Stimulated activated naive CD4-positive, alpha-beta T cell treated with Interleukin-2 at 50 U/mL for 16 hours (primary cell): ENCODE results near the gene GSTM5.
"Not testable (repeated sequence)": the region's sequence is repeated elsewhere in the genome, so short reads cannot be mapped to it uniquely, and the experiment has no call there.

Experiments
- DNase-seq: peaks from one replicate; lab custom pipeline; 2025; lab: John Stamatoyannopoulos, UW

Gene GSTM5

DNA sequence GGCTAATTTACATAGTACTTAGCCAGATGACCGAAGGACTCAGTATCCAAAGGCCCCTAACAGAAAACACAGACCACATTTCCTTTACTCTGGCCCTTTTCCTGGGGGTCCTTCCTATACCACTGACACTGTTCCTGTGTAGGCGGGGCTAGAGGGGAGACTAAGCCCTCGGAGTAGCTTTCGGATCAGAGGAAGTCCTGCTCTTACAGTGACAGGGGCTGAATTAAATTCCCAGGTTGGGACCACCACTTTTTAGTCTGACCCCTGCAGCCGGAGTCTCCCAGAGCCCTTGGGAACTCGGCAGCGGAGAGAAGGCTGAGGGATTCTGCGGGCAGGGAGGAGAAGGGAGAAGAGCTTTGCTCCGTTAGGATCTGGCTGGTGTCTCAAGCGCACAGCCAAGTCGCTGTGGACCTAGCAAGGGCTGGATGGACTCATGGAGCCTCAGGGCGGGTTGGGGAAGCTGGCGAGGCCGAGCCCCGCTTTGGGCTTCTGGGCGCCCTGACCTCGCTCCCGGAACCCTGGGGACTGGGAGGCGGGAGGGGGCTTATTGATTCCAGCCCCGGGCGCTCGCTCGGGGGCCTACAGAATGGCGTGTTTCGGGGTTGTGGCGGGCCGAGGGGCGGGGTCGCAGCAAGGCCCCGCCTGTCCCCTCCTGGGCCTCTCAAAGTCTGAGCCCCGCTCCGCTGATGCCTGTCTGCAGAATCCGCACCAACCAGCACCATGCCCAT is at the start of gene GSTM5:
TSS of gene GSTM5 (plus strand) at position 659 of the 728 bp plus-strand sequence. CDS start at position 721, 62 bp downstream.
- not testable (repeated sequence) for DNase-seq

GRCh38 chr1:109664671-109665070 is 47.4 kb upstream of the GSTM5 start:
- no peak for DNase-seq

DNA sequence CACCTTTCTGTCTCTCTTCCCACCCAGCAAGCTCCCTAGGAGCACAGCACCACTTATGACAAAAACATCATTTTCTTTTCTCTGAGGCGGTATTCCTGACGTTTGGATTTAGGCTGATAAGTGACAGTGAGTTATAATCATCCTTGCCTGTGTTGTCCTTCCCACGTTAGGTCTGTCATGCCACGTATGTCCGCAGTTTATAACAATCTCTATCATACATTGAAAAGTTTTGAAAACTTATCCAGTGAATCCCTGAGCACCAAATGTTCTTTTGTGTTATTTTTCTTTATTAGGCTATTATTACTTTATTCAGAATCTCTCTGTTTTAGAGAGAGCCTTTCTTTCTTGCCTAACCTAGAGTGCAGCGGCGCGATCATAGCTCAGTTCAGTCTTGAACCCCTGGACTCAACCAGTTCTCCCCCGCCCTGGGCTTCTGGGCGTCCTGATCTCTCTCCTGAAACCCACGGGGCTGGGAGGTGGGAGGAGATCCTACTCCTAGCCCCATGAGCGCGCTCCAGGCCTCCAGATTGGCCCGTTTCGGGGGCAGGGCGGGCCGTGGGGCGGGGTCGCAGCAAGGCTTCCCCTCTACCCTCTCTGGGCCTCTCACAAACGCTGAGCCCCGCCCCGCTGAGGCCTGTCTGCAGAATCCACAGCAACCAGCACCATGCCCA is 44.5 kb upstream of the GSTM5 start, which contains the start of gene GSTM2:
TSS of gene GSTM2 (plus strand) at position 606 of the 671 bp plus-strand sequence. CDS start at position 665, 59 bp downstream.
- DNase-seq: peak; percentile 79

DNA sequence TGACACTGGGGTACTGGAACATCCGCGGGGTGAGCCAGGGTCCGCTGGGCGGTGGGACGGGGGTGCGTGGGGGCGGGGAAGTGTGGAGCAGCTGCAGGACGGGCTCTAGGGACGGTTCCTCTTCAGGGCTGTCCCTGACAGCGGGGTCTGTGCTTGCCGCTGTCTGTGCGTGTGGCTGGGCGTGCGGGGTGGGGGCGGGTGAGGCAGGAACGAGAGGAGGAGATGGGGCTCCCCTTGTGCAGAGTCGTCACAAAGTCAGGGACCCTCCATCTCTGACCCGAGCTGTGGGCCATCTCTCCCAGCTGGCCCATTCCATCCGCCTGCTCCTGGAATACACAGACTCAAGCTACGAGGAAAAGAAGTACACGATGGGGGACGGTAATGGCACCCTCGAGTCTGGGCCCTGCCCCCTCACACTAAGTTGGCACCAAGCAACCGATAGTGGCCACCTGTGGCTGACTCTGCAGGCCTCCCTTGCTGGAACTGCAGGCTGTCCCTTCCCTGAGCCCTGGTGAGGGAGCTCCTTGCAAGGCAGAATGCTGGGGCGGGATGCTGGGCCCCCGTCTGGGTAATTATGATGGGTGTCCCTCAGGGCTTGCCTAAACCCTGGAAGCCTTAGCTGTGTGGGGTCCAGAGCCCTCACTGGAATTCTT is 43.8 kb upstream of the GSTM5 start:
- DNase-seq: no peak

DNA sequence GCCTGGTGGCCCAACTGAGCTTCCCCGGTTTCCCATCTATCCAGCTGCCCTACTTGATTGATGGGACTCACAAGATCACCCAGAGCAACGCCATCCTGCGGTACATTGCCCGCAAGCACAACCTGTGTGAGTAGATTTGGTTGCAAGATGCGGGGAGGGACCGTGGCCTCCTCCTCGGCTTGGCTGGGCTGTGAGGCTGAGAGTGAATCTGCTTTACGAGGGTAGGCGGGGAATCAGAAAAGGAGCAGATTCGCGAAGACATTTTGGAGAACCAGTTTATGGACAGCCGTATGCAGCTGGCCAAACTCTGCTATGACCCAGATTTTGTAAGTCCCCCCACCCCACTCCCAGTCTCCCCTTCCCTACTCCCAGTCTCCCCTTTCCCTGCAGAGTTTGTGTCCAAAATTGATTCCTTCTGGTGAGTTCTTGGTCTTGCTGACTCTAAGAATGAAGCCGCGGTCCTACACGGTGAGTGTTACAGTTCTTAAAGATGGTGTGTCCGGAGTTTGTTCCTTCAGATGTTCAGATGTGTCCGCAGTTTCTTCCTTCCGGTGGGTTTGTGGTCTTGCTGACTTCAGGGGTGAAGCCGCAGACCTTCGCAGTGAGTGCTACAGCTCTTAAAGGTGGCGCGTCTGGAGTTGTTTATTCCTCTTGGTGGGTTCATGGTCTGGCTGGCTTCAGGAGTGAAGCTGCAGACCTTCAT is 42.7 kb upstream of the GSTM5 start:
- DNase-seq: no peak

- not testable (repeated sequence) for DNase-seq
Observed at GRCh38 chr1:109669949-109670302, 42.1 kb upstream of the GSTM5 start.

GRCh38 chr1:109671067-109671466 is 41.0 kb upstream of the GSTM5 start:
- DNase-seq: no peak

DNA sequence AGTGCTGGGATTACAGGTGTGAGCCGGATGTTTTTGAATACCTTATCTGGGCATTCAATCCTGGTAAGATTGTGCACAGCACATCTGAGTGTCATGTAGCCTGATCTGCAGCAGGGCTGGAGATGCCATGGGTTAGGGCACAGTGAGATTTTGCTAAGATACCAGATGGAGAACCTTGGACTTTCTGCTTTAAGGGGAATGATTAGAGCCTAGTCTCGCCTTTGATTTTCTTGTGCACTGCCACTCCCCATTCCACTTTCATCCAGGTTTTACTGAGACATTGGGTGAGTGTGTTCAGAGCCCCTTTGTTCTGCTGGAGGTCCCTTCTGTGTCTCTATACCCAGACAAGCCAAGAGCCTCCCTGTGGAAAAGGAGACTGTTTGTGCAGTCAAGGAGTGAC is 38.2 kb upstream of the GSTM5 start:
- DNase-seq: not testable (repeated sequence)

- DNase-seq: not testable (repeated sequence)
Observed at GRCh38 chr1:109676683-109677381, 35.2 kb upstream of the GSTM5 start.

GRCh38 chr1:109677459-109677858 is 34.6 kb upstream of the GSTM5 start:
- no peak for DNase-seq

DNA sequence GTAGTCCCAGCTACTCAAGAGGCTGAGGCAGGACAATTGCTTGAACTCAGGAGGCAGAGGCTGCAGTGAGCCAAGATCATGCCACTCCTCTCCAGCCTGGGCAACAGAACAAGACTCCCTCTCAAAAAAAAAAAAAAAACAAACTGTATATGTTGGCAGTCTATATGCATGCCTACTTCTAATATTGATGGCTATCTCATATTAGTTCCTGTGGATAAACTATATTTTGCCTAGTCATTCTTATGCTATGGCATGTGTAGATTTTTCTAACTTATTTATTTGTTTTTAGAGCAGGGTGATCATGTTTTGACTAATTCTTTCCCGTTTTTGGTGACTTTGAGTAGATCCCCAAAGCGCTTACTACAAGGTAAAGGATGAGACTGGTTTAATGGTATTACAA is 33.4 kb upstream of the GSTM5 start:
- not testable (repeated sequence) for DNase-seq

DNA sequence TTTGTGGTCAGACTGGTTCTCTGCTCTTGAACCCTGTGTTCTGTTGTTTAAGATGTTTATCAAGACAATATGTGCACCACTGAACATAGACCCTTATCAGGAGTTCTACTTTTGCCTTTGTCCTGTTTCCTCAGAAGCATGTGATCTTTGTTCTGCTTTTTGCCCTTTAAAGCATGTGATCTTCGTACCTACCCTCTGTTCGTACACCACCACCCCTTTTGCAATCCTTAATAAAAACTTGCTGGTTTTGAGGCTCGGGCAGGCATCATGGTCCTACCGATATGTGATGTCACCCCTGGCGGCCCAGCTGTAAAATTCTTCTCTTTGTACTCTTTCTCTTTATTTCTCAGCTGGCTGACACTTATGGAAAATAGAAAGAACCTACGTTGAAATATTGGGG is 27.3 kb upstream of the GSTM5 start:
- DNase-seq: not testable (repeated sequence)

- not testable (repeated sequence) for DNase-seq
Observed at GRCh38 chr1:109685399-109685798, 26.7 kb upstream of the GSTM5 start.

DNA sequence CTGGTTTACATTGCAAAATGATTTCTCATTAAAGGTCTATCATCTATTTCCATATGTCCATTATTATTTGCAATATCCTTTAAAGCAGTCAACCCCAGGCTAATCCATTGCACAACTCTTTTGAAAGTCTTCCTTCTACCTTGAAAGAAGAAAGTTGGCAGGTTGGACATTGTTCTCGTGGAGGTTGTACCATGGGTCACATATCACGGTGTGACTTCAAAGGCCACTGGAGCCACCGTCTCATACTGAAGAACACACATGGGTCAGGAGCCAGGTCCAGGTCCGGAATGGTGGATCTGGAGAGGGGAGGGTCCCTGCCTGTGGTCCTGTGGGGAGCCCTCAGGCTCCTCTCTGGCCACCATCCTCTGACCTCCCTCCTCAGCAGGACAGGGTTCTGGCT is 26.2 kb upstream of the GSTM5 start:
- DNase-seq: not testable (repeated sequence)

DNA sequence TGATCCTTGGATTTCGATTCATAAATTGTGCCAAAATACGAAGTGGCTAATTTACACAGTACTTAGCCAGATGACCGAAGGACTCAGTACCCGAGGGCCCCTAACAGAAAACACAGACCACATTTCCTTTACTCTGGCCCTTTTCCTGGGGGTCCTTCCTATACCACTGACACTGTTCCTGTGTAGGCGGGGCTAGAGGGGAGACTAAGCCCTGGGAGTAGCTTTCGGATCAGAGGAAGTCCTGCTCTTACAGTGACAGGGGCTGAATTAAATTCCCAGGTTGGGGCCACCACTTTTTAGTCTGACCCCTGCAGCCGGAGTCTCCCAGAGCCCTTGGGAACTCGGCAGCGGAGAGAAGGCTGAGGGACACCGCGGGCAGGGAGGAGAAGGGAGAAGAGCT is 24.9 kb upstream of the GSTM5 start:
- not testable (repeated sequence) for DNase-seq

- DNase-seq: peak; percentile 72
Observed at GRCh38 chr1:109687641-109688499, 24.2 kb upstream of the GSTM5 start, which contains the start of gene GSTM1. TSS of gene GSTM1 (plus strand) at chr1:109687817. CDS start at chr1:109687874, 57 bp downstream.

- DNase-seq: no peak
Observed at GRCh38 chr1:109689844-109690405, 22.1 kb upstream of the GSTM5 start.

DNA sequence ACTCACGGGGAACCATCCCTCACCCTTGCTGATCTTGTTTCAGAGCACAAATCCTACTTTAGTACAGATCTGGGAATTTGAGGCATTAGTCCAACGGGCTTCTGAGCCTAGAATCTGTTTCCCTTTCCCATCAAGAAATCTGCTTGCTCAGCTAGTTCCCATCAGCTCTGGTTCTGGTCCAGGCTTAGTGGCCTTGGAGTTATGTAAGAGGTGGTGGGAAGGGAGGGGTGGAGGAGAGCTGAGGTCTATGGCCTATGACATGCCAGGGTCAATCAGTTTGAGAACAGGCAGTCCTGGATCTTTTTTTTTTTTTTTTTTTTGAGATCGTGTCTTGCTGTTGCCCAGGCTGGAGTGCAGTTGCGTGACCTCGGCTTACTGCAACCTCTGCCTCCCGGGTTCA is 20.3 kb upstream of the GSTM5 start:
- no peak for DNase-seq

- not testable (repeated sequence) for DNase-seq
Observed at GRCh38 chr1:109694400-109694799, 17.7 kb upstream of the GSTM5 start.

DNA sequence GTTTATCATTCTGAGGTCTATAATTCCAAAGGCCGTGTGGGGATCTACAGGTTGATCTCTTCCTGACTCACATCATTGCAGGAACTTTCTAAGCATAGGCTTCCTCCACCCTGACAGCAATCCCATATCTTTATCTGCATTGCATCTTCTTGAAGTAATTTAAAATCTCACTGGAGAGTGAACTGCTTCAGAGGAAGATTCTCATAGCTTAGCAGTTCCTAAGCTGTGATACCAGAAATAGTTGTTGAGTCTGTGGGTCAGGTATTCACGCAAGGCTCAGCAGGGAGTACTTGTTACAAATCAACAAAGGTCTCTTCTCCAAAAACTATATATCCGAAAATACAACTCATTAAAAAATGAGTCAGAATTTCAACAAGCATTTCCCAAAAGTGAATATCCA is 16.9 kb upstream of the GSTM5 start:
- not testable (repeated sequence) for DNase-seq
